Liver (tissue), 3 donors: ENCODE measurements around the gene WNK4.

Experiments
- ATF3 ChIP-seq: IDR thresholded peaks from 2 replicates; pipeline ENCODE4 v1.6.1; 2016; ENCODE audit warnings: antibody characterized with exemption
- CTCF ChIP-seq: fragments of 150-350 bp; IDR thresholded peaks from 2 replicates; pipeline ENCODE4 v1.5.1; 2017; ENCODE audit warnings: improper control_type of control experiment, low read depth, low read length; ENCODE audit not compliant: missing input control
- FOXA1 ChIP-seq: IDR thresholded peaks from 2 replicates; pipeline ENCODE4 v1.6.1; 2016; ENCODE audit warnings: antibody characterized with exemption
- GABPA ChIP-seq, 2 donors: IDR thresholded peaks in 1 of 2; conservative IDR thresholded peaks in 1 of 2; 2 replicates each; pipeline ENCODE4 v1.6.1; 2016; ENCODE audit warnings: antibody characterized with exemption in 2 of 2, mild to moderate bottlenecking in 1 of 2, moderate library complexity in 1 of 2
- HNF4A ChIP-seq, 2 donors: conservative IDR thresholded peaks; 2 replicates each; pipeline ENCODE4 v1.6.1; 2016; ENCODE audit warnings: antibody characterized with exemption in 2 of 2, mild to moderate bottlenecking in 2 of 2
- JUND ChIP-seq, 2 donors: IDR thresholded peaks; 2 replicates each; pipeline ENCODE4 v1.6.1; 2016; ENCODE audit warnings: antibody characterized with exemption in 2 of 2
- RAD21 ChIP-seq, 2 donors: IDR thresholded peaks; 2 replicates each; pipeline ENCODE4 v1.6.1; 2016; ENCODE audit warnings: antibody characterized with exemption in 2 of 2, mild to moderate bottlenecking in 2 of 2
- REST ChIP-seq: IDR thresholded peaks from 2 replicates; pipeline ENCODE4 v1.6.1; 2016; ENCODE audit warnings: antibody characterized with exemption, mild to moderate bottlenecking
- SP1 ChIP-seq: IDR thresholded peaks from 2 replicates; pipeline ENCODE4 v1.6.1; 2018; ENCODE audit warnings: antibody characterized with exemption, mild to moderate bottlenecking
- TAF1 ChIP-seq: conservative IDR thresholded peaks from 2 replicates; pipeline ENCODE4 v1.6.1; 2016; ENCODE audit warnings: antibody characterized with exemption, mild to moderate bottlenecking
- YY1 ChIP-seq: IDR thresholded peaks from 2 replicates; pipeline ENCODE4 v1.6.1; 2016; ENCODE audit warnings: antibody characterized with exemption, mild to moderate bottlenecking
- ZBTB33 ChIP-seq: IDR thresholded peaks from 2 replicates; pipeline ENCODE4 v1.6.1; 2016; ENCODE audit warnings: antibody characterized with exemption
- donor health status: healthy.
- donor health status: healthy.

GRCh38 chr17:42797067-42798007 is 16.9 kb downstream of the WNK4 start:
- no peak for TF ChIP-seq RAD21 (IDR thresholded peaks at IDR 0.05)
- peak; percentile 66 for TF ChIP-seq SP1
- no peak for TF ChIP-seq CTCF
- TF ChIP-seq REST, result peak; percentile 94
- peak; percentile 46 to 66 for TF ChIP-seq JUND (IDR thresholded peaks at IDR 0.05)
- peak; percentile 50 for TF ChIP-seq ZBTB33
- TF ChIP-seq TAF1, result peak; percentile 97
- TF ChIP-seq GABPA (IDR thresholded peaks at IDR 0.05 in 1 of 2, conservative IDR thresholded peaks at IDR 0.05 in 1 of 2), result no peak
- no peak for TF ChIP-seq ATF3
- TF ChIP-seq FOXA1, result peak; percentile 41
- TF ChIP-seq YY1, result peak; percentile 46
- TF ChIP-seq HNF4A (conservative IDR thresholded peaks at IDR 0.05), result peak; percentile 58 to 72
